PFSK-1 (cell line): ENCODE results near the gene NTMT2.

ENCODE experiments used
- FOXP2 ChIP-seq: optimal IDR thresholded peaks from 2 replicates; pipeline ENCODE3; 2011; ENCODE audit warnings: borderline replicate concordance, control low read depth, inconsistent platforms; ENCODE audit not compliant: insufficient read depth; ENCODE audit errors: extremely low read length, extremely low read depth
- POLR2AphosphoS5 ChIP-seq: IDR thresholded peaks from 2 replicates; pipeline ENCODE4 v1.6.1; 2012; ENCODE audit warnings: low read depth, mild to moderate bottlenecking, control low read depth, low read length, moderate library complexity
- SIN3A ChIP-seq: IDR thresholded peaks from 2 replicates; pipeline ENCODE4 v1.6.1; 2012; ENCODE audit warnings: mild to moderate bottlenecking, low read length, moderate library complexity, borderline replicate concordance; ENCODE audit not compliant: insufficient read depth
- TAF1 ChIP-seq: IDR thresholded peaks from 2 replicates; pipeline ENCODE4 v1.6.1; 2012; ENCODE audit warnings: low read length, control low read depth, borderline replicate concordance; ENCODE audit not compliant: insufficient read depth
- TF ChIP-seq, protein P1 (sequence below), 2 experiments: IDR thresholded peaks; 2 replicates each; pipeline versions ENCODE4 v1.6.1 to v1.8.0; 2011 to 2012; ENCODE audit warnings: low read depth in 2 of 2, low read length in 2 of 2, control low read depth in 1 of 2, inconsistent platforms in 1 of 2, mild to moderate bottlenecking in 1 of 2, moderate library complexity in 1 of 2; ENCODE audit not compliant: insufficient read depth in 1 of 2

Gene NTMT2

DNA sequence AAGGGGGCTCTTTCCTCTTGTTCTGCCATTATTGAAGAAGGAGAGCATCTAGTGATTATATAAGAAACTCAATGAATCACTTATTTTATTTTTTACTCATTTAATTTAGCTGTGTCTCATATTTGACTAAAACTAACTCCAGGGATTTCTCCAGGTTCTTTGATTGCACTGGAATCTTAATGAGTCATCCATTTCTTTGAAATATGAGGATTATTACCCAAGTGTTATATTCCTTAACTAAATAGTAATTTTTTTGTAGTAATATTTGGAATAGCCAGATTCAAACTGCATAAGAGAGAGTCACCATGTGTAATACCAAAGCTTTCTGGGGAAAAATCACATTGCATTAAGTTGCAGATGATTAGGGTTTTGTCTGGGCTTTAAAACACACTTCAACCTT, 59.5 kb downstream of the NTMT2 start:
- TF ChIP-seq POLR2AphosphoS5 (no peak), SIN3A (no peak), TAF1 (no peak), FOXP2 (no peak)
- TF ChIP-seq, protein P1, sequence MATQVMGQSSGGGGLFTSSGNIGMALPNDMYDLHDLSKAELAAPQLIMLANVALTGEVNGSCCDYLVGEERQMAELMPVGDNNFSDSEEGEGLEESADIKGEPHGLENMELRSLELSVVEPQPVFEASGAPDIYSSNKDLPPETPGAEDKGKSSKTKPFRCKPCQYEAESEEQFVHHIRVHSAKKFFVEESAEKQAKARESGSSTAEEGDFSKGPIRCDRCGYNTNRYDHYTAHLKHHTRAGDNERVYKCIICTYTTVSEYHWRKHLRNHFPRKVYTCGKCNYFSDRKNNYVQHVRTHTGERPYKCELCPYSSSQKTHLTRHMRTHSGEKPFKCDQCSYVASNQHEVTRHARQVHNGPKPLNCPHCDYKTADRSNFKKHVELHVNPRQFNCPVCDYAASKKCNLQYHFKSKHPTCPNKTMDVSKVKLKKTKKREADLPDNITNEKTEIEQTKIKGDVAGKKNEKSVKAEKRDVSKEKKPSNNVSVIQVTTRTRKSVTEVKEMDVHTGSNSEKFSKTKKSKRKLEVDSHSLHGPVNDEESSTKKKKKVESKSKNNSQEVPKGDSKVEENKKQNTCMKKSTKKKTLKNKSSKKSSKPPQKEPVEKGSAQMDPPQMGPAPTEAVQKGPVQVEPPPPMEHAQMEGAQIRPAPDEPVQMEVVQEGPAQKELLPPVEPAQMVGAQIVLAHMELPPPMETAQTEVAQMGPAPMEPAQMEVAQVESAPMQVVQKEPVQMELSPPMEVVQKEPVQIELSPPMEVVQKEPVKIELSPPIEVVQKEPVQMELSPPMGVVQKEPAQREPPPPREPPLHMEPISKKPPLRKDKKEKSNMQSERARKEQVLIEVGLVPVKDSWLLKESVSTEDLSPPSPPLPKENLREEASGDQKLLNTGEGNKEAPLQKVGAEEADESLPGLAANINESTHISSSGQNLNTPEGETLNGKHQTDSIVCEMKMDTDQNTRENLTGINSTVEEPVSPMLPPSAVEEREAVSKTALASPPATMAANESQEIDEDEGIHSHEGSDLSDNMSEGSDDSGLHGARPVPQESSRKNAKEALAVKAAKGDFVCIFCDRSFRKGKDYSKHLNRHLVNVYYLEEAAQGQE (IDR thresholded peaks at IDR 0.05; ENCODE audit: insufficient read depth in 1 of 2, low read depth in 2 of 2, low read length in 2 of 2) = no peak

DNA sequence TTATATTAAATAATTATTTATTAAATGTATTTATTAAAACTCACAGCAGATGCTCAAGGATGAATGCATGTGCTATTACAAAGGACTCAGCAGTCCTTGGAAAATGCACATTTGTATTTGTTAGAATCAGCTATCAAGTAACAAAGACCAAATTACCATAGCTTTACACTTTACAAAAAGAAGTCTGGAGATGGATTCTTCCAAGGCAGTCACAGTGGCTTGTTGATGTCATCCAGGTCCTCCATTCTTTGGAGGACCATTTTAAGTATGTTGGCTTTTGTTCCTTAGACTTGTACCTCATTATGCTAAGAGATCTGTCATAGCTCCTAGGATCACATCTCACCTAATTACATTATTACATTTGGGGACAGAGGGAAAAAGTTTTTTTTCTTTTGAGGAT, 63.4 kb downstream of the NTMT2 start:
- no peak for TF ChIP-seq TAF1
- TF ChIP-seq SIN3A = no peak
- TF ChIP-seq, protein P1 (IDR thresholded peaks at IDR 0.05; ENCODE audit: insufficient read depth in 1 of 2, low read depth in 2 of 2, low read length in 2 of 2) = no peak
- TF ChIP-seq FOXP2 = no peak
- TF ChIP-seq POLR2AphosphoS5 = no peak

DNA sequence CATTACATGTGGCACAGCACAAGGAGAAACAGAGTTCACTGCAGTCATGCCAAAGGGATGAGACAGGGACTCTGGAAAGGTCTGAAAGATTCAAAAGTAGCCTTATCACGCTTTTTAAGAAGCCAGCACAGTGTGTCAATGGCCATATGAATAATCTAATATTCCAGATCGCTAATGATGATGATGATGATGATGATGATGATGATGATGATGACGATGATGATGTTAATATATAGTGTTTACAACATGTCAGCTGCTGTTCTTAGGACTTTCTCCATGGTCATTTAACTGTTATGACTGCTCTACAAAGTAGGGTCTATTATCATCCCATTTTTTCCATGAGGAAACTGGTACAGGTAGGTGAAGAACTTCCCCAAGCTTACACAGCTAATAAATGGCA, 64.4 kb downstream of the NTMT2 start:
- TF ChIP-seq, protein P1 (IDR thresholded peaks at IDR 0.05; ENCODE audit: insufficient read depth in 1 of 2, low read depth in 2 of 2, low read length in 2 of 2) = no peak
- TF ChIP-seq POLR2AphosphoS5 (no peak), TAF1 (no peak), FOXP2 (no peak), SIN3A (no peak)

DNA sequence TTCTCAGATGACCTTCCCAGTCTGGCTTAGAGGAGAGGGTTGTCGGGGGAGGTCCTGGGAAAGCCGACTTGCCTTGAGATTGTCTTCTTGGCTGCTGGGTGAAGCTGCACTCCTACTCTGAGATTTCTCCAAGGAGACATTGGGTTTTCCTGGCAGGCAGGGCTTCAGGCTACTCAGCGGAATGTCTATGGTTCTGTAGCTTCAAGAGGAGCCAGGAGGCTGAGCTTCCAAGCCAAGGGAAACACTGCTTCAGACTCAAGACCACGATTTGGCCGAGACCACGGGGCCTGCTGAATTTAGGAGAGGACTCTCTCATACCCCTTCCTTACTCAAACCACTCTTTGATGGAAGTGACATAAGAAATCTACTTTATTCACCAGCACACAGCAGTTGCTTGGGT, 67.8 kb downstream of the NTMT2 start:
- TF ChIP-seq SIN3A = no peak
- TF ChIP-seq POLR2AphosphoS5 = no peak
- no peak for TF ChIP-seq FOXP2
- TF ChIP-seq, protein P1 (IDR thresholded peaks at IDR 0.05; ENCODE audit: insufficient read depth in 1 of 2, low read depth in 2 of 2, low read length in 2 of 2) = no peak
- no peak for TF ChIP-seq TAF1

DNA sequence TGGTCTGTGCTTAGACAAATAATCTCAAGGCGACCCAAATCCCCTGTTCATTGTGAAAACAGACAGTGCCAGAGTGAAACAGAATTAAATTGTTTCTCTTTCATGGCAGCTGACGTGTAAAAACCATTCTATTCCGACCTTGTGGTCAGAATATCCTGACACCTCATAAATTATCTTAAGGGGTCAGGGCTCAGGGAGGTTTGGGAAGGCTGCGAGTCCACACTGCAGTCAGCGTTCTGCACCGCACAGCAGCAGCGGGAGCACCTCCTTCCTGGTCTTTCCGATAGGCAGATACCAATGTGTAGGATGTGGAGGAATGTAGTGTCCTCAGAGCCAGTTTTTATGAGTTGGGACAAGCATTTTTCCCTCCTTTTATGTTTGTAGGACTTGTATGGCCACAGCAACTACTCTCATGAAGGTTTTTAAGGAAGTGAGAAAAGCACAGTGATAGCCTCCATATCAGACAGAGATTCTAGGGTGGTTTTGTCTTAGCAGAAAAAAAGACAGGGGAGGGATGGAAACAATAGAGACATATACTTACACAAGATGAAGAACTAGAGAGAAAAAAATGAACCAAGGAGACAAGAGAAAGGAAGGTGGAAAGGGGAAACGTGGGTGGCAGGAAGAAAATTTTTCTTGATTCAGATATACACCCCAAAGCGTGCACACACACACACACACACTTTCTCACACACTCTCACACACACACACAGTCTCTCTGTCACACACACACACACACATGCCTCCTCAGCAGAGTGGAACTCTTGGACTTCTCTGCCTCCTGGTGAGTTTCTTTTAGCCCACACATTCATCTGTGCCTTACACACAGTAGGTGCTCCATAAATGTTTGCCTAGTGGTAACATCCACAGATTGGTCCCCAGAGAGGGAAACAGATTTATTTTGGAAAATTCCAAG, 68.6 kb downstream of the NTMT2 start:
- TF ChIP-seq FOXP2 (no peak), POLR2AphosphoS5 (no peak), TAF1 (no peak)
